ENCODE data around the gene ADGRL1.
"Not testable (repeated sequence)": the region's sequence is repeated elsewhere in the genome, so short reads cannot be mapped to it uniquely, and the experiment has no call there.

The ADGRL1 gene

DNA sequence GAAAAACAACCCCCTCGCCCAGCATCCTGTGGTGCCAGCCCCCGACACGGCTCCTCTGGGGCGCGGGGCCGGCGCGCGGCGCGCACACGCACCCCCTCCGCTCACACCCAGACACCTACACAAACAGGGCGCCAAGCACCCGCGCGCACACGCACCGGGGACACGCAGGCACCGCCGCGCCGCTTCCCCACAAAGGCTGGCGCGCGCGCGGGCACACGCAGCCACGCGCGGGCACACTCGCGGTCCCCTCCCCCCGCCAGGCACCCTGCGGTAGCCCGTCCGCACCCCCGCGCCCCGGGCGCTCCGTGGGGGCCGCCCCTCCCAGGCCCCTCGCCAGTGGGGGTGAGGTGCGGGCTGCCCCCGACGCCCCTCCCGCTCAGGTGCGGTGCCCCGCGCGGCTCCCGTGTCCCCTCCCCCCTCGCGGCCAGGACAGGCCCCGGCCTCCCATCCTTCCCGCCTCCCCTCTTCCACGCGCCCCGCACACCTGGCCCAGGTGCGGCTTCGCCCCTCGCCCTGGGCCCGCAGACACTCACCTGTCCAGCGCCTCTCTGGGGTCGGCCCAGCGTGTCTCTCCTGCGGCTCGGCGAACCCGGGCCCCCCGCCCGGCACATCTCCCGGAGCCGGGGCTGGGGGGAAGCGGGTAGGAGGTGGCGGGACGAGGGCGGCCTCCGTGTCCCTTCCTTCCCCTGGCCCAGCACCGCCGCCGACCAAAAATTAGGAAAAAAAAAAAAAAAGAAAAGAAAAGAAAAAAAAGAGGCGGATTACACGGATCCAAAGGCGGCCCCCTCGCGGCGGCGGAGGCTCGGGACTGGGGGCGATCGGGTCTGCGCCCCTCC is at the start of gene ADGRL1:
ADGRL1 (minus strand) TSS at position 718 of the 836 bp plus-strand sequence. CDS start 22,567 bp downstream, outside the sequence.
- POLR2A ChIA-PET; CTCF ChIA-PET; DNase-seq (ENCODE audit: extremely low spot score): not testable (repeated sequence)

DNA sequence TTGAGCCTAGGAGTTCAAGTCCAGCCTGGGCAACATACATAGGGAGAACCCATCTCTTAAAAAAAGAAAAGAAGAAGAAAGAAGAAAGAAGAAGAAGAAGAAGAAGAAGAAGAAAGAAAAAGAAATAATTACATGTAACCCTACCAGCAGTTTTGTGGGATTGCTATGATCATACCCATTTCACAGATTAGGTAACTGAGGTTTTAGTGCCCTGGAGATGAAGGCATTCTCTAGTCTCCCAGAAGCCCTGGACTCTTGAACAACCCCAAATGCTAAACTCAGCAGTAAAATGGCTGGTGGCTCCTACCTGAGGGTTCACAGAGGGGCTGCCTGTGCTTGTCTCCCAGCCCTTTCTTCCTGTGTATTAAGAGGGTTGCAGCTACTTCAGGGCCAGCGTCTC is 49.3 kb upstream of the ADGRL1 start:
- POLR2A ChIA-PET; CTCF ChIA-PET; DNase-seq (ENCODE audit: extremely low spot score): not testable (repeated sequence)

DNA sequence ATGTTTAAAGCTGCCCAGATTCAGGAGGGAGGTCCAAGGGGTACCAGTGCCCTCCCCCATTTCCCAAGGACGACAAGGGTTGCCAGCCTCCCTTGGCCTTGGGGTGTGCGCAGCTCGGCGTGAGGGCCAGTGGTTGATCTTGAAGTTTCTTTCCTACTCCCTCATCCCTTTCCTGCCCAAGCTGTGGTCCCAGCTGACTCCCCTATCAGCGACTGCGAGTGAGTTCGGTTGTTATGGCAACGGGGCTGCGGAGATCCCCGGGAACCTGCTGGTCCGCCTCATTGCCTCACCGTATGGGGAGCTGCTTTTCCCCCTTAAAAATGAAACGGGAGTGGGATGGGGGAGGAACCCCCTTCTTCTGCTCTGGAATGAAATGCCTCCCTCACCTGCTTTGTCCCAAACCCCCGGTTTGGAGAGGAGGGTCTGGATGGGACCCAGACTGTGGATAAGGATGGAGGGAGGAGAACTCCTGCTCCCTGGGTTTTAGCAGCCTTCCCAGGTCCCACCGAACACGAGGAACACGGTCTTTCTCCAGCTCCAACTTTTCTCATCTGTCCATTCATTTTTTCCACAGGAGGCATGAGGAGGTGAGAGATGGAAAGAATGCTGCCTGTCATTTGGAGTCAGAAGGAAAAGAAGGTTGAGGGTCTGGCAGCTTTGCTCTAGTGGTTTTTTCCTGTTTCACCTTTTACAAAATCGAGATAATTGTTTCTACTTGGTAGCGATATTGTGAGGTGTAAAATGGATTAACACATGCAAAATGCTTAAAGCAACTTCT is 48.0 kb upstream of the ADGRL1 start:
- DNase-seq (ENCODE audit: extremely low spot score); POLR2A ChIA-PET: not testable (repeated sequence)
- CTCF ChIA-PET, result interaction anchor here (0.6 kb wide), 1 partner anchor 118 kb away, joined by 3 read pairs; no protein-coding TSS in a partner anchor

DNA sequence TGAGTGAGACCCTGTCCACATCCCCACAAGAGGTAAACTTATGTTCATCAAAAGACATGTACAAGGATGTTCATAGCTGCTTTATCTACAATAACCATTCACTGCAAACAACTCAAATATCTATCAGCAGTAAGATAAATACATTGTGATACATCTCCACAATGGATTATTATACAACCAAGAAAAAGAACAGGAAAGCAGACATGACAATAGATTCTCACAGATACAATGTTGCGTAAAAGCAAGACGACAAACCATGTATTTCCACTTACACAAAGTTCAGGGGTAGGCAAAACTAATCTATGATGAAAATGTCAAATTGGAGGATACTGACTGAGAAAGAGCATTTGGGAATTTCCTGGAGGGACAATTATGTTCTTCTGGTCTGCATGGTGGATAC is 46.2 kb upstream of the ADGRL1 start:
- DNase-seq (ENCODE audit: extremely low spot score); POLR2A ChIA-PET; CTCF ChIA-PET: not testable (repeated sequence)

DNA sequence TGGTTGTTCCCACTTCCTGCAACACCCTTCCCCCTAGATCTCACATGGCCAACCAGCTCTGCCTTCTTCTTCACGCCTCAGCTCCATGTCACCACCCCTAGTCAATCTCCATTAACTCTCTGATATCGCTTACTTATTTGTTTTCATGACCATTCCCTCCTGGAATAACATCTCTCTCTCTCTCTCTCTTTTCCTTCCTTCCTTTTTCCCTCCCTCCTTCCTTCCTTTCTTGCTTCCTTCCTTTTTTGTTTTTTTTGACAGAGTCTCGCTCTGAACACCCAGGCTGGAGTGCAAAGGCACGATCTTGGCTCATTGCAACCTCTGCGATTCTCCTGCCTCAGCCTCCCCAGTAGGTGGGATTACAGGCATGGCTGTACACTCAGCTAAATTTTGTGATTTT is 44.9 kb upstream of the ADGRL1 start:
- DNase-seq (ENCODE audit: extremely low spot score), result no peak
- CTCF ChIA-PET, result no interaction called here
- POLR2A ChIA-PET, result no interaction called here
- TF ChIP-seq ZNF384 (IDR thresholded peaks at IDR 0.05) (no peak), FOXM1 (IDR thresholded peaks at IDR 0.05; ENCODE audit: borderline replicate concordance) (no peak), TARDBP (IDR thresholded peaks at IDR 0.05) (no peak), BHLHE40 (IDR thresholded peaks at IDR 0.05; ENCODE audit: borderline replicate concordance) (no peak), LEF1 (IDR thresholded peaks at IDR 0.05; ENCODE audit: borderline replicate concordance) (no peak), ARNT (IDR thresholded peaks at IDR 0.05) (no peak), NFRKB (IDR thresholded peaks at IDR 0.05) (no peak), SUZ12 (IDR thresholded peaks at IDR 0.05) (no peak), FOXK2 (IDR thresholded peaks at IDR 0.05) (no peak), CTBP1 (IDR thresholded peaks at IDR 0.05; ENCODE audit: borderline replicate concordance) (no peak), HDGF (IDR thresholded peaks at IDR 0.05; ENCODE audit: borderline replicate concordance) (no peak)

DNA sequence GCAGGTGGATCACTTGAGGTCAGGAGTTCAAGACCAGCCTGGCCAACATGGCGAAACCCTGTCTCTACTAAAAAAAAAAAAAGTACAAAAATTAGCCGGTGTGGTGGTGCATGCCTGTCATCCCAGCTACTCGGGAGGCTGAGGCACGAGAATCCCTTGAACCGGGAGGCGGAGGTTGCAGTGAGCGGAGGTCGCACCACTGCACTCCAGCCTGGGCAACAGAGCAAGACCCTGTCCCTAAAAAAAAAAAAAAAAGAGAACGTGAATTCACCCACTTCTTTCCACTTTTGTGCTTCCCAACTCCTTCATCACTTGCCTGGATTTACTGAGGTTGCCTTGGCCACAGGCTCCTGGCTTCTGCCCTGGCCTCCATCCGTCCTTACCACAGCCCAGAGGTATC is 44.3 kb upstream of the ADGRL1 start:
- DNase-seq (ENCODE audit: extremely low spot score); POLR2A ChIA-PET; CTCF ChIA-PET: not testable (repeated sequence)
- TF ChIP-seq ZNF384 (IDR thresholded peaks at IDR 0.05), result peak; percentile 7; the same call in 1 of the 2 replicates

DNA sequence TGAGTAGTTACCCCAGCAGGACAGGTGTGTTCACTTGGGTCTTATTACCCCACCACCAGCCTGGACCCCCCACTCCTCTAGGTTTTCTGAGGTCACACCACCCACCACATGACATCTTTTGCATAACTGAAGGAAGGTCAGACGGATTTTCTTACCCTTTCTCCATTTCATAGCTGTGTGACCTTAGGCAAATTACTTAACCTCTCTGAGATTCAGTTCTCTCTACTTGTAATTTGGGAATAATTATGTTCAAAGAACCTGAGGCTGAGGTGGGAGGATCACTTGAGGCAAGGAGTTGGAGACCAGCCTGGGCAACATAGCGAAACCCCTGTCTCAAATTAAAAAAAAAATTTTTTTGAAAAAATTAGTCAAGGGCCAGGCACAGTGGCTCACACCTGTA is 43.9 kb upstream of the ADGRL1 start:
- DNase-seq (ENCODE audit: extremely low spot score); CTCF ChIA-PET: not testable (repeated sequence)
- POLR2A ChIA-PET, result interaction anchor here (0.6 to 0.7 kb wide), 2 partner anchors 15 to 18 kb away, joined by 3 read pairs; no protein-coding TSS in a partner anchor

DNA sequence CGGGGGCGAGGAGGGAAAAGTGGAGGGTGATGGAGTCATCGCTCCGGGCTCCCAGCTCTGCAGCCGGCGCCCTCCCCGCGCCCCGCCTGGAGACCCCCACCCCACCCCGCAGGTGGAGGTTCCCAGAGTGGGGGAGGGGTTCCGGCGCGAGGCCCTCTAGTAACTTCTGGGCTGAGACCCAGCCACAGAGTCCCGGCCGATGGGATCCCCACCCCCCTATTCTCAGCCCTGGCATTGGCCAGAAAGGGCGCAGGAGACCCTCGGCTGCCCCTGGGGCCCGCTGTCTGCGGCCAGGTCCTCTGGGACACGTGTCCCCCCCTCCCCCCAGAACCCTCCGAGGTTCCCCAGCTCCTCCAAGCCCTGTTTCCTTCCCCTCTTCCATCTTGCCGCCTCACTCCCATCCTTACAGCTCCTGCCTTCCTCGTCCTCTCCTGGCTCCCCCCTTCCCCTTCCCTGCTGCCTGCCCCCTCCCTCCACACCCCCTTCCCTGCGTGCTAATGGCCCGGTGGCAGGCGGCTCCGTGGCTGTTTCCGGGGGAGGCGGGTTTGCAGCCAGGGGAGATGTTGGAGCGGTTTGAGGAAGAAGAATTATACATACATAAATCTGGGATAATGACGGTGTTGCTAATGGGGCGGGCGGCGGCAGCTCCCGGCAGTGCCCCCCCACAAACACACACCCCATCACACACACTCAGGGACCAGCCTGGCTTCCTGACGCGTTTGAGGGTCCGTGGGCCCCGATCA is 43.2 kb upstream of the ADGRL1 start:
- DNase-seq (ENCODE audit: extremely low spot score); CTCF ChIA-PET: not testable (repeated sequence)
- POLR2A ChIA-PET, result interaction anchor here (0.6 to 0.9 kb wide), 3 partner anchors 11 to 19 kb away, joined by 3 to 4 read pairs (median 3); no protein-coding TSS in a partner anchor

DNA sequence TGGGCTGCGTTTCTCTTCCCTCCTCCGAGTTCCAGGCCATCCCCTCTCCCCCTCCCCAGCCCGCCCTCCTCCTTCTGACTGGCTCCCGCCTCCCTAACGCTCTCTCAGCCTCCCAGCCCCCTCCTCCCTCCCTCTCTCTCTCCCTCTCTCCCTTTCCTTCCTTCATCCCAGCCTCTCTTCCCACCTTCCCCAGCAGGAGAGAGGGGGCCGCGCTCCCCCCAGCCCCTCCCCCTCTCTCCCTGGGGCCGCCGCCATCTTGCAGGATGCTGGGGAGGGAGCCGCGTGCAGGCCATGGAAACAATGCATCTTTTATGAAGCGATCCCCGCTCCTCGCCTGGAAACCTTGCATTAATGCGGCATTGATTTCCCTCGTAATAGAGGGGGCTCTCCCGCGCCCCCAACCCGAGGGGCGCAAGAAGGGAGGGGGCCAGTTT is 42.6 kb upstream of the ADGRL1 start:
- peak; percentile 66 for DNase-seq (ENCODE audit: extremely low spot score)
- CTCF ChIA-PET, result no interaction called here
- POLR2A ChIA-PET, result interaction anchor here (0.9 kb wide), 1 partner anchor 12 kb away, joined by 4 read pairs; no protein-coding TSS in a partner anchor
- no peak for TF ChIP-seq SUZ12 (IDR thresholded peaks at IDR 0.05)
- TF ChIP-seq CTBP1 (IDR thresholded peaks at IDR 0.05; ENCODE audit: borderline replicate concordance), result no peak
- no peak for TF ChIP-seq SP1 (IDR thresholded peaks at IDR 0.05)
- TF ChIP-seq, protein P1, sequence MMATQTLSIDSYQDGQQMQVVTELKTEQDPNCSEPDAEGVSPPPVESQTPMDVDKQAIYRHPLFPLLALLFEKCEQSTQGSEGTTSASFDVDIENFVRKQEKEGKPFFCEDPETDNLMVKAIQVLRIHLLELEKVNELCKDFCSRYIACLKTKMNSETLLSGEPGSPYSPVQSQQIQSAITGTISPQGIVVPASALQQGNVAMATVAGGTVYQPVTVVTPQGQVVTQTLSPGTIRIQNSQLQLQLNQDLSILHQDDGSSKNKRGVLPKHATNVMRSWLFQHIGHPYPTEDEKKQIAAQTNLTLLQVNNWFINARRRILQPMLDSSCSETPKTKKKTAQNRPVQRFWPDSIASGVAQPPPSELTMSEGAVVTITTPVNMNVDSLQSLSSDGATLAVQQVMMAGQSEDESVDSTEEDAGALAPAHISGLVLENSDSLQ (IDR thresholded peaks at IDR 0.05), result no peak
- TF ChIP-seq ZNF384 (IDR thresholded peaks at IDR 0.05), result no peak
- TF ChIP-seq ELF4 (IDR thresholded peaks at IDR 0.05), result no peak
- peak; percentile 96 for TF ChIP-seq FOXM1 (IDR thresholded peaks at IDR 0.05; ENCODE audit: borderline replicate concordance)
- no peak for TF ChIP-seq BHLHE40 (IDR thresholded peaks at IDR 0.05; ENCODE audit: borderline replicate concordance)
- no peak for TF ChIP-seq FOXK2 (IDR thresholded peaks at IDR 0.05)
- no peak for TF ChIP-seq FOXA1 (IDR thresholded peaks at IDR 0.05)
- peak; percentile 75; the same call in 1 of the 2 replicates for TF ChIP-seq NFRKB (IDR thresholded peaks at IDR 0.05)
- no peak for TF ChIP-seq HDGF (IDR thresholded peaks at IDR 0.05; ENCODE audit: borderline replicate concordance)
- TF ChIP-seq L3MBTL2 (conservative IDR thresholded peaks at IDR 0.05), result peak; percentile 68; the same call in 1 of the 2 replicates
- TF ChIP-seq LEF1 (IDR thresholded peaks at IDR 0.05; ENCODE audit: borderline replicate concordance), result no peak
- no peak for TF ChIP-seq TARDBP (IDR thresholded peaks at IDR 0.05)

DNA sequence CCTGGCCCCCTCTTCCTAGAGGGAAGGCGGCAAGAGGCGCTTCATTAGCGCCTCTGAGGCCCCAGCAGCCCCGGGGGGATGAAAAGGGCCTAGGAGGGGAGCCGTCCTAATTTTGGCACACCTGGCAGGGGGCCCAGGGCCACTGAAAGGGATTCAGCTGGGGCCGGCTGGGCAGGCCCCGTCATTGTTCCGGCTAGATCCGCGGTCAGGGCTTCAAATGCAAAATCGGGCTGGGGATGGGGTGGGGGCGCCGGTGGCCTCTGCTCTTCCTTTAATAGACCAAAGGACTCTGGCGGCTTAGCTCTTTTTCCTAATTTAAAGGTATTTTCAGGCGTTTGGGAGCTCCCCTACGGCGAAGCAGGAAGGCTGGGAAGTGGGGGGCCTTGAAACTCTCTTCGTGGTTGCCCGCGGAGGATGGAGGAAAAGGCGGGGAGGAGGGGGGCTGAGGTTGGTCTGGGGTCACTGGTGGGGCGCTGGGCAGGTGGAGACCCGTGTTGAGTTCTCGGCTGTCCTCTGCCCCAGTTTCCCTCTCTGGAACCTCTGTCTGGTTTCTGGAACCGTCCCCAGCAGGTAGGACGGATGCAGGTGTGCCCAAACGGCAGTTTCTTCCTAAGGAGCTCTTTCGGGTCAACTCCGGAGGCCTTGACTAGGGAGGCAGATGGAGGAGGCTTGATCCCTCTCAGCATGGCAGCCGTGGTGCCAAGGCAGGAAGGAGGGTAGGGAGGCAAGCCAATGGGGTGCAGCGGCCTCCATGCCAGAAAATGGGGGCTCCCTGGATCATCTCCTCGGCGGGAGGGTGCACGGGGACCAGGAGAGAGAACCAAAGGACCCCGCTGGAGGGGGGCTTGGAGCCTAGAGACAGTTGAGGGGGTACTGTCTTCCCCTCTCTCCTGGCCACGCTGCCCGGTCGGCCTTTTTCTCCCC is 41.8 kb upstream of the ADGRL1 start:
- DNase-seq (ENCODE audit: extremely low spot score); CTCF ChIA-PET: not testable (repeated sequence)
- POLR2A ChIA-PET, result interaction anchor here (1.1 kb wide), 1 partner anchor 21 kb away, joined by 3 read pairs; no protein-coding TSS in a partner anchor

DNA sequence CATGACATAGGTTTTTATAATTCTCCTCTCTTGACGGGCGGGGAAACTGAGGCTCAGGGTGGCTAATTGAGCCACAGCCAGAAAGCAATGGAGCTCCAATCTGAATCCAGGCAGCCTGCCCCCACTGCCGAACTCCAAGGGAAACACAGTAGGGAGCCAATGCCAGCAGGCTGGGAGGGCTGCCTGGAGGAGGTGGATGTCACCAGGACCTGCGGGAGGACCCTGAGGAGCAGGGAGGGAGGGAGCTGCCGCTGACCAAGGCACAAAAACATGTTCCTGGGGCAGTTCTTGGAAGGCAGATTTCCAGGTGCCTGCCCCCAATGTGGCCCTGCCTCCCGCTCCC is 41.2 kb upstream of the ADGRL1 start:
- POLR2A ChIA-PET, result interaction anchor here (1.1 kb wide), 1 partner anchor 22 kb away, joined by 3 read pairs; no protein-coding TSS in a partner anchor
- CTCF ChIA-PET; DNase-seq (ENCODE audit: extremely low spot score): not testable (repeated sequence)

DNA sequence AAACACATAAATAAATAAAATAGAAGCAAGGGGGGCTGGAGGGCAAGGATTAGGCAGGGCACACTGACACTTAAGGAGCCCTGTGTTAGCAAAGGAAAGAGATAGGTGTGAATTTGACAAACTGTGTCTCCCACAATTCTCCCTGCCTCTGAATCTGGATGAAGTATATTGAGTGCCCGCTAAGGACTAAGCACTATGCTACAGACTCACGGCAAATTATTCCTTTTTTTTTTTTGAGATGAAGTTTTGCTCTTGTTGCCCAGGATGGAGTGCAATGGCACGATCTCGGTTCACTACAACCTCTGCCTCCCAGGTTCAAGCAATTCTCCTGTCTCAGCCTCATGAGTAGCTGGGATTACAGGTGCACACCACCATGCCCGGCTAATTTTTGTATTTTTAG is 38.4 kb upstream of the ADGRL1 start:
- DNase-seq (ENCODE audit: extremely low spot score); CTCF ChIA-PET; POLR2A ChIA-PET: not testable (repeated sequence)

All from HEK293T (cell line).